ENCODE measurements around the gene CCDC106.
A peak's percentile ranks its signal among the peaks of the same experiment; 100 is the strongest.

CCDC106 gene

GRCh38 chr19:55702131-55702627 is 54.2 kb downstream of the CCDC106 start:
- 89 to 94% methylated on average over 9 to 11 of the region's 13 CpGs for WGBS, 2 experiments (ENCODE audit: insufficient coverage in 2 of 2)
- Histone ChIP-seq H3K4me3 (ENCODE audit: extremely low read depth, insufficient read depth, low read length, poor library complexity, severe bottlenecking) (no peak overlapping the region), H3K9me3 (ENCODE audit: control insufficient read depth, low read length) (peaks cover 3% of the 10 kb centered on the region), H3K27ac (ENCODE audit: low read depth, low read length, severe bottlenecking) (peak overlapping the region; percentile 41), H3K36me3 (ENCODE audit: control insufficient read depth, insufficient read depth, low read length) (peaks cover 48% of the 10 kb centered on the region), H3K4me1 (ENCODE audit: control insufficient read depth, insufficient read depth, low read length, poor library complexity, severe bottlenecking) (no peaks in the 10 kb centered on the region)
